Liver (tissue), 3 donors: ENCODE measurements around the gene ZNF606.

ENCODE experiments used
- ATF3 ChIP-seq: IDR thresholded peaks from 2 replicates; pipeline ENCODE4 v1.6.1; 2016; ENCODE audit warnings: antibody characterized with exemption
- CTCF ChIP-seq: fragments of 150-350 bp; IDR thresholded peaks from 2 replicates; pipeline ENCODE4 v1.5.1; 2017; ENCODE audit warnings: improper control_type of control experiment, low read depth, low read length; ENCODE audit not compliant: missing input control
- REST ChIP-seq: IDR thresholded peaks from 2 replicates; pipeline ENCODE4 v1.6.1; 2016; ENCODE audit warnings: antibody characterized with exemption, mild to moderate bottlenecking
- SP1 ChIP-seq: IDR thresholded peaks from 2 replicates; pipeline ENCODE4 v1.6.1; 2018; ENCODE audit warnings: antibody characterized with exemption, mild to moderate bottlenecking
- TAF1 ChIP-seq: conservative IDR thresholded peaks from 2 replicates; pipeline ENCODE4 v1.6.1; 2016; ENCODE audit warnings: antibody characterized with exemption, mild to moderate bottlenecking
- ZBTB33 ChIP-seq: IDR thresholded peaks from 2 replicates; pipeline ENCODE4 v1.6.1; 2016; ENCODE audit warnings: antibody characterized with exemption
- donor health status: healthy.
- donor health status: healthy.

- TF ChIP-seq CTCF: no peak
- no peak for TF ChIP-seq SP1
- TF ChIP-seq TAF1: no peak
- TF ChIP-seq ATF3: no peak
- TF ChIP-seq REST: no peak
- no peak for TF ChIP-seq ZBTB33
Observed at GRCh38 chr19:57941593-57941992, 61.0 kb downstream of the ZNF606 start.
